GM21381 (cell line): ENCODE results near the gene SPDYA.

Experiments used
- ATAC-seq: cut with Tn5 transposase; IDR thresholded peaks from one replicate; pipeline ENCODE4 v1.9.1; 2021; ENCODE audit warnings: mild to moderate bottlenecking, moderate library complexity; ENCODE audit not compliant: unreplicated experiment

SPDYA gene

GRCh38 chr2:28824870-28825269, 14.2 kb downstream of the SPDYA start:
- ATAC-seq = no peak

- ATAC-seq = no peak
Measured at GRCh38 chr2:28828382-28828781, 17.7 kb downstream of the SPDYA start.

- no peak for ATAC-seq
Measured at GRCh38 chr2:28833740-28834470, 23.3 kb downstream of the SPDYA start.

- no peak for ATAC-seq
Measured at GRCh38 chr2:28835781-28836180, 25.1 kb downstream of the SPDYA start.

- no peak for ATAC-seq
Measured at GRCh38 chr2:28838971-28839370, 28.3 kb downstream of the SPDYA start.

- ATAC-seq = no peak
Measured at GRCh38 chr2:28842042-28842441, 31.4 kb downstream of the SPDYA start.

GRCh38 chr2:28855193-28855592, 44.6 kb downstream of the SPDYA start:
- ATAC-seq = no peak

- no peak for ATAC-seq
Measured at GRCh38 chr2:28855977-28856376, 45.3 kb downstream of the SPDYA start.

GRCh38 chr2:28868611-28869010, 58.0 kb downstream of the SPDYA start:
- ATAC-seq = no peak

- ATAC-seq = no peak
Measured at GRCh38 chr2:28869494-28870145, 59.0 kb downstream of the SPDYA start.

GRCh38 chr2:28870146-28870891, 59.7 kb downstream of the SPDYA start, which contains the start of gene TRMT61B:
TSS of gene TRMT61B (minus strand) at chr2:28870309. CDS start at chr2:28870277, 32 bp downstream.
- peak; percentile 88 for ATAC-seq

- ATAC-seq = no peak
Measured at GRCh38 chr2:28871620-28872019, 61.0 kb downstream of the SPDYA start.

- ATAC-seq = no peak
Measured at GRCh38 chr2:28880193-28880592, 69.6 kb downstream of the SPDYA start.

GRCh38 chr2:28893488-28893887, 82.9 kb downstream of the SPDYA start:
- no peak for ATAC-seq

- peak; percentile 85 for ATAC-seq
Measured at GRCh38 chr2:28894470-28895188, 84.0 kb downstream of the SPDYA start, which contains the start of gene WDR43. TSS of gene WDR43 (plus strand) at chr2:28894667. CDS start at chr2:28894699, 32 bp downstream.

- no peak for ATAC-seq
Measured at GRCh38 chr2:28895189-28895893, 84.7 kb downstream of the SPDYA start.

GRCh38 chr2:28896906-28897305, 86.3 kb downstream of the SPDYA start:
- no peak for ATAC-seq

GRCh38 chr2:28898048-28898447, 87.4 kb downstream of the SPDYA start:
- no peak for ATAC-seq
